ENCODE measurements around the gene PSD2.

Gene PSD2

GRCh38 chr5:139848508-139849100 lies 53.0 kb downstream of the PSD2 start:
- TF ChIP-seq CTCF (IDR thresholded peaks at IDR 0.05; ENCODE audit: low read depth, low read length, poor library complexity, severe bottlenecking) (no peak), EZH2phosphoT487 (IDR thresholded peaks at IDR 0.05; ENCODE audit: borderline replicate concordance, low read length) (no peak)
- Histone ChIP-seq H3K79me2 (ENCODE audit: control insufficient read depth, low read length) (no peaks in the 10 kb centered on the region), H3F3A (ENCODE audit: control insufficient read depth, insufficient read depth) (no peaks in the 10 kb centered on the region), H4K20me1 (ENCODE audit: control insufficient read depth, insufficient read depth, low read depth, low read length) (no peaks in the 10 kb centered on the region), H3K4me1 (ENCODE audit: control insufficient read depth, low read length) (no peaks in the 10 kb centered on the region; the same call in 1 of the 2 replicates), H3K27me3 (ENCODE audit: control insufficient read depth, low read length) (peaks cover 39% of the 10 kb centered on the region), H3K9me2 (replicated peaks; ENCODE audit: control insufficient read depth, low read length) (no peaks in the 10 kb centered on the region), H3K27ac (ENCODE audit: low read depth, low read length) (no peak overlapping the region), H3K36me3 (ENCODE audit: control insufficient read depth, low read length) (no peaks in the 10 kb centered on the region), H3K9me3 (ENCODE audit: control insufficient read depth, insufficient read depth, low read length) (no peaks in the 10 kb centered on the region), H3K4me3 (ENCODE audit: low read length) (peak overlapping the region; percentile 75), H3K4me2 (ENCODE audit: low read length) (peak overlapping the region; percentile 75)

DNA sequence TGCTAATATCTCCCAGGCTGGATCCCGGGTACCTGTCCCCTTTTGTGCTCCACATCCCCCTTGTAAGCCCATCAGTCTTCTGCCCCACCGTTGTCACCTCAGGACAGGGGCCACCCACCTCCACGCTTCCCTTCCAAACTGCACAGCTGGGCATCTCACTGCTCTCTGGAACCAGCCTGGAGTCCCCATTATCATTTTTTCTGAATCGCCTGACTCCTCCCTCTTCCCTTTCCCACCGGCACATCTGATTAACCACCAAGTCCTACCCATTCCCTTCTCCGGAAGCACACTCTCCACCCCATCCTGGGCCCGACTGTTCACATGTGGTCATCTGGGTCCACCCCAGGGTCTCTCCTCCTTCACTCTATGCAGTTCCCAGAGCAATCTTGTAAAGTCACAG lies 53.9 kb downstream of the PSD2 start:
- H3K9me3 ChIP-seq (ENCODE audit: control insufficient read depth, insufficient read depth, low read length), result no peaks in the 10 kb centered on the region
- no peaks in the 10 kb centered on the region for H4K20me1 ChIP-seq (ENCODE audit: control insufficient read depth, insufficient read depth, low read depth, low read length)
- no peaks in the 10 kb centered on the region for H3K9me2 ChIP-seq (replicated peaks; ENCODE audit: control insufficient read depth, low read length)
- no peaks in the 10 kb centered on the region for H3K36me3 ChIP-seq (ENCODE audit: control insufficient read depth, low read length)
- H3K27ac ChIP-seq (ENCODE audit: low read depth, low read length), result no peak overlapping the region
- TF ChIP-seq EZH2phosphoT487 (IDR thresholded peaks at IDR 0.05; ENCODE audit: borderline replicate concordance, low read length) (no peak), CTCF (IDR thresholded peaks at IDR 0.05; ENCODE audit: low read depth, low read length, poor library complexity, severe bottlenecking) (no peak)
- H3F3A ChIP-seq (ENCODE audit: control insufficient read depth, insufficient read depth), result no peaks in the 10 kb centered on the region
- no peaks in the 10 kb centered on the region for H3K79me2 ChIP-seq (ENCODE audit: control insufficient read depth, low read length)
- peaks cover 38% of the 10 kb centered on the region for H3K27me3 ChIP-seq (ENCODE audit: control insufficient read depth, low read length)
- no peak overlapping the region for H3K4me2 ChIP-seq (ENCODE audit: low read length)
- no peak overlapping the region for H3K4me3 ChIP-seq (ENCODE audit: low read length)
- H3K4me1 ChIP-seq (ENCODE audit: control insufficient read depth, low read length), result no peaks in the 10 kb centered on the region; the same call in 1 of the 2 replicates

- no peak for TF ChIP-seq CTCF (IDR thresholded peaks at IDR 0.05; ENCODE audit: low read depth, low read length, poor library complexity, severe bottlenecking)
- Histone ChIP-seq H3F3A (ENCODE audit: control insufficient read depth, insufficient read depth) (no peaks in the 10 kb centered on the region), H3K27ac (ENCODE audit: low read depth, low read length) (no peak overlapping the region), H3K4me2 (ENCODE audit: low read length) (no peak overlapping the region), H3K27me3 (ENCODE audit: control insufficient read depth, low read length) (peaks cover 36% of the 10 kb centered on the region), H3K36me3 (ENCODE audit: control insufficient read depth, low read length) (no peaks in the 10 kb centered on the region), H3K9me2 (replicated peaks; ENCODE audit: control insufficient read depth, low read length) (no peaks in the 10 kb centered on the region), H3K4me3 (ENCODE audit: low read length) (no peak overlapping the region), H3K9me3 (ENCODE audit: control insufficient read depth, insufficient read depth, low read length) (no peaks in the 10 kb centered on the region), H3K79me2 (ENCODE audit: control insufficient read depth, low read length) (no peaks in the 10 kb centered on the region), H3K4me1 (ENCODE audit: control insufficient read depth, low read length) (no peaks in the 10 kb centered on the region; the same call in 1 of the 2 replicates), H4K20me1 (ENCODE audit: control insufficient read depth, insufficient read depth, low read depth, low read length) (no peaks in the 10 kb centered on the region)
These were observed 54.3 kb downstream of the PSD2 start for GRCh38 chr5:139849942-139850341.
